ENCODE measurements around the gene FAM216B.

- TF ChIP-seq, protein P1, sequence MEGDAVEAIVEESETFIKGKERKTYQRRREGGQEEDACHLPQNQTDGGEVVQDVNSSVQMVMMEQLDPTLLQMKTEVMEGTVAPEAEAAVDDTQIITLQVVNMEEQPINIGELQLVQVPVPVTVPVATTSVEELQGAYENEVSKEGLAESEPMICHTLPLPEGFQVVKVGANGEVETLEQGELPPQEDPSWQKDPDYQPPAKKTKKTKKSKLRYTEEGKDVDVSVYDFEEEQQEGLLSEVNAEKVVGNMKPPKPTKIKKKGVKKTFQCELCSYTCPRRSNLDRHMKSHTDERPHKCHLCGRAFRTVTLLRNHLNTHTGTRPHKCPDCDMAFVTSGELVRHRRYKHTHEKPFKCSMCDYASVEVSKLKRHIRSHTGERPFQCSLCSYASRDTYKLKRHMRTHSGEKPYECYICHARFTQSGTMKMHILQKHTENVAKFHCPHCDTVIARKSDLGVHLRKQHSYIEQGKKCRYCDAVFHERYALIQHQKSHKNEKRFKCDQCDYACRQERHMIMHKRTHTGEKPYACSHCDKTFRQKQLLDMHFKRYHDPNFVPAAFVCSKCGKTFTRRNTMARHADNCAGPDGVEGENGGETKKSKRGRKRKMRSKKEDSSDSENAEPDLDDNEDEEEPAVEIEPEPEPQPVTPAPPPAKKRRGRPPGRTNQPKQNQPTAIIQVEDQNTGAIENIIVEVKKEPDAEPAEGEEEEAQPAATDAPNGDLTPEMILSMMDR (IDR thresholded peaks at IDR 0.05; ENCODE audit: insufficient read depth, low read length, poor library complexity, severe bottlenecking) = no peak
- no peak for TF ChIP-seq EZH2phosphoT487 (conservative IDR thresholded peaks at IDR 0.05; ENCODE audit: low read length)
Measured at GRCh38 chr13:42788601-42789000, 7.2 kb downstream of the FAM216B start.
